GM12892 (cell line): ENCODE results near the gene NTN1.

ENCODE experiments used
- POLR2A ChIP-seq: IDR thresholded peaks from 2 replicates; pipeline ENCODE4 v1.6.1; 2011; ENCODE audit warnings: low read depth, low read length, control low read depth
- POLR2AphosphoS5 ChIP-seq: IDR thresholded peaks from 2 replicates; pipeline ENCODE4 v1.6.1; 2011; ENCODE audit warnings: low read depth, low read length, control low read depth

- TF ChIP-seq POLR2A (no peak), POLR2AphosphoS5 (no peak)
Observed at GRCh38 chr17:9195961-9196670, 174.8 kb downstream of the NTN1 start.
